Thyroid gland (tissue), 4 donors: ENCODE data around the gene RFC3.

ENCODE experiments used
- POLR2A ChIP-seq, 2 donors: fragments of 450-650 bp; IDR thresholded peaks; one replicate each; pipeline ENCODE4 v1.6.1; 2017; ENCODE audit warnings: antibody characterized with exemption in 2 of 2, mild to moderate bottlenecking in 2 of 2, moderate library complexity in 1 of 2
- TF ChIP-seq, protein P1 (sequence below), 6 experiments: fragments of 200-600 bp in 3 of 6; fragments of 450-650 bp in 3 of 6; sonication (generic) in 3 of 6; IDR thresholded peaks; one replicate each; pipeline ENCODE4 v1.5.1; 2016 to 2019; ENCODE audit warnings: antibody characterized with exemption in 6 of 6, mild to moderate bottlenecking in 2 of 6, inconsistent platforms in 1 of 6, moderate library complexity in 1 of 6

DNA sequence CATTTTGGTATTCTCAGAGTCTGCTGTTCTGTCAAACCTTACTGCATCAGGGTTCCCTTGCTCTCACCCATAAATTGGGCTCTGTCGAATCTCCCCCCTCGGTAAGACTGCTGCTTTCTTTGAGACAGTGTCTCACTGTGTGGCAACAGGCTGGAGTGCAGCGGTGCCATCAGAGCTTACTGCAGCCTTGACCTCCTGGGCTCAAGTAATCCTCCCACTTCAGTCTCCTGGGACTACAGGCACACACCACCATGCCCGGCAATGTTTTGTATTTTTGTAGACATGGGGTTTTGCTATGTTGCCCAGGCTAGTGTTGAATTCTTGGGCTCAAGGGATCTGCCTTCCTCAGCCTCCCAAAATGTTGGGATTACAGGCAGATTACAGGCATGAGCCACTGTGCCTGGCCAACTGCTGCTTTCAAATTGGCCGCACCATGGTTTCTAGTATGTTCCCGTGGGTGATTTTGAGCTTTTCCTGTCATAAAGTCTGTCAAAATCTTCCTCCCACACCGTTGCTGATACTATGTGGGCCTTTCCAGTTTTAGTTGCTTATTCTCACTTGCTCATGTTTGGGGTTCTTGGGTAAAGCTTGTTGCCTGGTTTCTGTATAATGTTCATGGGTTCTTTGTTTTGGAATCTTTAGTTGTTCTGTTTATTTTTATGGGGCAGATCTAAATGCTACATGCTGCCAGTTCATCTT, 10.6 kb downstream of the RFC3 start:
- no peak for TF ChIP-seq POLR2A (IDR thresholded peaks at IDR 0.05)
- TF ChIP-seq, protein P1, sequence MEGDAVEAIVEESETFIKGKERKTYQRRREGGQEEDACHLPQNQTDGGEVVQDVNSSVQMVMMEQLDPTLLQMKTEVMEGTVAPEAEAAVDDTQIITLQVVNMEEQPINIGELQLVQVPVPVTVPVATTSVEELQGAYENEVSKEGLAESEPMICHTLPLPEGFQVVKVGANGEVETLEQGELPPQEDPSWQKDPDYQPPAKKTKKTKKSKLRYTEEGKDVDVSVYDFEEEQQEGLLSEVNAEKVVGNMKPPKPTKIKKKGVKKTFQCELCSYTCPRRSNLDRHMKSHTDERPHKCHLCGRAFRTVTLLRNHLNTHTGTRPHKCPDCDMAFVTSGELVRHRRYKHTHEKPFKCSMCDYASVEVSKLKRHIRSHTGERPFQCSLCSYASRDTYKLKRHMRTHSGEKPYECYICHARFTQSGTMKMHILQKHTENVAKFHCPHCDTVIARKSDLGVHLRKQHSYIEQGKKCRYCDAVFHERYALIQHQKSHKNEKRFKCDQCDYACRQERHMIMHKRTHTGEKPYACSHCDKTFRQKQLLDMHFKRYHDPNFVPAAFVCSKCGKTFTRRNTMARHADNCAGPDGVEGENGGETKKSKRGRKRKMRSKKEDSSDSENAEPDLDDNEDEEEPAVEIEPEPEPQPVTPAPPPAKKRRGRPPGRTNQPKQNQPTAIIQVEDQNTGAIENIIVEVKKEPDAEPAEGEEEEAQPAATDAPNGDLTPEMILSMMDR (IDR thresholded peaks at IDR 0.05) = no peak
